Natural killer cell (primary cell): ENCODE measurements around the gene CD3G. TPM values are rescaled to one million over a fixed set of nuclear protein-coding genes. Genes with fewer than 3 reads are reported as not detected.

Experiments
- ATAC-seq, 3 donors: fragments of 150-1000 bp in 2 of 3; fragments of 200-7000 bp in 1 of 3; cut with Tn5 transposase; 1 replicate in 1 of 3; 2 replicates in 2 of 3; pipeline ENCODE4 v1.10.0; 2021; ENCODE audit warnings: mild to moderate bottlenecking in 2 of 3, moderate library complexity in 2 of 3
- DNase-seq, 2 donors: peaks; one replicate each; pipeline versions ENCODE4 v3.0.0 to v3.0.0-alpha.2; 2013 to 2021; ENCODE audit warnings: mixed read lengths in 1 of 2
- H3K27ac ChIP-seq: one replicate; pipeline ENCODE4 v1.5.1; 2013; ENCODE audit warnings: mild to moderate bottlenecking, low read length
- H3K27me3 ChIP-seq: one replicate; pipeline ENCODE4 v1.6.1; 2013; ENCODE audit warnings: low read length; ENCODE audit not compliant: control insufficient read depth, insufficient read depth
- H3K36me3 ChIP-seq: one replicate; pipeline ENCODE4 v1.6.1; 2013; ENCODE audit warnings: low read length; ENCODE audit not compliant: control insufficient read depth, insufficient read depth
- H3K4me1 ChIP-seq: one replicate; pipeline ENCODE4 v1.6.1; 2013; ENCODE audit warnings: low read length; ENCODE audit not compliant: control insufficient read depth, insufficient read depth
- H3K4me3 ChIP-seq: one replicate; pipeline ENCODE4 v1.5.1; 2013; ENCODE audit warnings: low read length
- H3K9me3 ChIP-seq: one replicate; pipeline ENCODE4 v1.6.1; 2013; ENCODE audit warnings: low read length; ENCODE audit not compliant: control insufficient read depth, insufficient read depth
- H3K27ac Mint-ChIP-seq, 2 donors: one replicate each; pipeline ENCODE4 v1.8.0; 2022; ENCODE audit warnings: mild to moderate bottlenecking in 2 of 2, mixed read lengths in 2 of 2, moderate library complexity in 1 of 2
- H3K27me3 Mint-ChIP-seq, 2 donors: one replicate each; pipeline ENCODE4 v1.8.0; 2022; ENCODE audit warnings: low read depth in 2 of 2, mixed read lengths in 2 of 2
- H3K36me3 Mint-ChIP-seq: one replicate; pipeline ENCODE4 v1.8.0; 2022; ENCODE audit warnings: mixed read lengths
- H3K4me1 Mint-ChIP-seq, 2 donors: one replicate each; pipeline ENCODE4 v1.8.0; 2022; ENCODE audit warnings: mixed read lengths in 2 of 2
- H3K4me3 Mint-ChIP-seq: one replicate; pipeline ENCODE4 v1.8.0; 2022; ENCODE audit warnings: mild to moderate bottlenecking, moderate library complexity, mixed read lengths
- H3K9me3 Mint-ChIP-seq, 2 donors: one replicate each; pipeline ENCODE4 v1.8.0; 2022; ENCODE audit warnings: mixed read lengths in 2 of 2
- CTCF ChIP-seq: fragments of 200-600 bp; IDR thresholded peaks from one replicate; pipeline ENCODE4 v1.8.0; 2022; ENCODE audit warnings: antibody characterized with exemption
- WGBS: methylation state at CpG from one replicate; pipeline ENCODE4 v1.1.7; 2013; ENCODE audit warnings: missing lambda C conversion rate; ENCODE audit not compliant: insufficient coverage; 5-methylcytosine and 5-hydroxymethylcytosine counted together
- intact Hi-C: fragments of 100-400 bp; cut with micrococcal nuclease; formaldehyde crosslinking; loops from one replicate; pipeline ENCODE4 v1.14.2; 2022
- total RNA-seq, 4 donors: library from RNA; stranded (reverse); fragments of 120-200 nt in 1 of 4; gene quantifications; one replicate each; pipeline versions ENCODE4 v1.2.3 to v1.2.4, GENCODE V29; 2013 to 2022

The CD3G gene
- total RNA-seq, 3 donors from 2014 or later (not counting 1 experiment from before 2014, with no cell fraction given), result 7.6 to 52.1 (median 8.2) TPM

- no peak overlapping the region for H3K4me3 ChIP-seq
- H3K27ac Mint-ChIP-seq, result peak overlapping the region in 1 of 2 donors; percentile 65
- ATAC-seq (peak in 2 of 3 donors; percentile 25 to 51), DNase-seq (peak in 1 of 2 donors; percentile 61)
- H3K27me3 ChIP-seq, result no peaks in the 10 kb centered on the region
- peaks cover 34% of the 10 kb centered on the region for H3K4me1 ChIP-seq
- no CpG with 5 or more reads among the region's 1 CpG for WGBS
- H3K9me3 Mint-ChIP-seq, result no peaks in the 10 kb centered on the region
- TF ChIP-seq CTCF, result no peak
- H3K36me3 Mint-ChIP-seq, result no peaks in the 10 kb centered on the region
- H3K27ac ChIP-seq, result peak overlapping the region; percentile 52
- H3K27me3 Mint-ChIP-seq, result no peaks in the 10 kb centered on the region
- no peaks in the 10 kb centered on the region for H3K9me3 ChIP-seq
- H3K36me3 ChIP-seq, result no peaks in the 10 kb centered on the region
- H3K4me3 Mint-ChIP-seq, result peak overlapping the region; percentile 49
- intact Hi-C loops, result no loop called here
- H3K4me1 Mint-ChIP-seq, result peaks cover 32% of the 10 kb centered on the region in 2 donors
These were observed 9.4 kb upstream of the CD3G start for GRCh38 chr11:118334745-118335144.

- 14% methylated on average over 7 of the region's 7 CpGs for WGBS
- intact Hi-C loops, result no loop called here
- peaks cover 40 to 42% of the 10 kb centered on the region in 2 donors for H3K4me1 Mint-ChIP-seq
- no peak for TF ChIP-seq CTCF
- Histone ChIP-seq H3K27me3 (no peaks in the 10 kb centered on the region), H3K36me3 (no peaks in the 10 kb centered on the region), H3K4me3 (no peak overlapping the region), H3K27ac (peak overlapping the region; percentile 81), H3K4me1 (peaks cover 41% of the 10 kb centered on the region), H3K9me3 (no peaks in the 10 kb centered on the region)
- ATAC-seq, result peak; percentile 75 to 88 (median 85)
- H3K4me3 Mint-ChIP-seq, result peak overlapping the region; percentile 82
- H3K36me3 Mint-ChIP-seq, result no peaks in the 10 kb centered on the region
- H3K27me3 Mint-ChIP-seq, result no peaks in the 10 kb centered on the region
- peak; percentile 62 to 96 for DNase-seq
- H3K9me3 Mint-ChIP-seq, result no peaks in the 10 kb centered on the region
- peak overlapping the region; percentile 95 to 97 for H3K27ac Mint-ChIP-seq
These were observed 5.5 kb upstream of the CD3G start for GRCh38 chr11:118338637-118339061.

- H3K27ac Mint-ChIP-seq, result peak overlapping the region; percentile 95 to 97
- H3K36me3 Mint-ChIP-seq, result no peaks in the 10 kb centered on the region
- intact Hi-C loops, result no loop called here
- Histone ChIP-seq H3K4me3 (peak overlapping the region; percentile 47), H3K27ac (peak overlapping the region; percentile 81), H3K27me3 (no peaks in the 10 kb centered on the region), H3K4me1 (peaks cover 45% of the 10 kb centered on the region), H3K36me3 (no peaks in the 10 kb centered on the region), H3K9me3 (no peaks in the 10 kb centered on the region)
- H3K4me3 Mint-ChIP-seq, result peak overlapping the region; percentile 82
- H3K27me3 Mint-ChIP-seq, result no peaks in the 10 kb centered on the region
- ATAC-seq, result peak in 2 of 3 donors; percentile 6 to 19
- DNase-seq, result peak in 1 of 2 donors; percentile 63
- TF ChIP-seq CTCF, result no peak
- H3K4me1 Mint-ChIP-seq, result peaks cover 40 to 41% of the 10 kb centered on the region in 2 donors
- WGBS, result 66% methylated on average over 5 of the region's 5 CpGs
- no peaks in the 10 kb centered on the region for H3K9me3 Mint-ChIP-seq
These were observed 4.7 kb upstream of the CD3G start for GRCh38 chr11:118339281-118339961.
